PC-9 (cell line): Measurements from ENCODE around the gene MTX2.

Experiments
- EZH2 ChIP-seq: fragments of 200-600 bp; sonication (generic); IDR thresholded peaks from 2 replicates; pipeline ENCODE4 v1.8.0; 2017; ENCODE audit warnings: antibody characterized with exemption, low read depth
- TF ChIP-seq, protein P1 (sequence below): fragments of 200-600 bp; sonication (generic); conservative IDR thresholded peaks from 2 replicates; pipeline ENCODE4 v1.6.1; 2017; ENCODE audit warnings: mixed run types, antibody characterized with exemption, mild to moderate bottlenecking, moderate library complexity

DNA sequence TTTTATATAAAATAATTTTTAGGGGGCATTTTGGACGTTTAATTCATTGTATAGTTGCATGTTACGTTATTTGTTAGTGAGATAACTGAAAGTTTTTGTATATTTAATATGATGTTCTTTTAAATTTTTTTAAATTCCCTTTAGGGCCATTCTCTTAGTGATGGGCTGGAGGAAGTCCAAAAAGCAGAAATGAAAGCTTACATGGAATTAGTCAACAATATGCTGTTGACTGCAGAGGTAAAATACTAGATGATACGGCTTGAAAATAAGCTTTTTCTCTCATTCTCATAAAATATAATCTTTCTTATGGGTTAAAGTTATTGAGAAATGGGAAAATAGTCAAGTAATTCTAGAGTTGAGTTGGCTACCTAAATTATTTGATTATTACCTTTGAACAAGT is 58.9 kb downstream of the MTX2 start:
- TF ChIP-seq, protein P1, sequence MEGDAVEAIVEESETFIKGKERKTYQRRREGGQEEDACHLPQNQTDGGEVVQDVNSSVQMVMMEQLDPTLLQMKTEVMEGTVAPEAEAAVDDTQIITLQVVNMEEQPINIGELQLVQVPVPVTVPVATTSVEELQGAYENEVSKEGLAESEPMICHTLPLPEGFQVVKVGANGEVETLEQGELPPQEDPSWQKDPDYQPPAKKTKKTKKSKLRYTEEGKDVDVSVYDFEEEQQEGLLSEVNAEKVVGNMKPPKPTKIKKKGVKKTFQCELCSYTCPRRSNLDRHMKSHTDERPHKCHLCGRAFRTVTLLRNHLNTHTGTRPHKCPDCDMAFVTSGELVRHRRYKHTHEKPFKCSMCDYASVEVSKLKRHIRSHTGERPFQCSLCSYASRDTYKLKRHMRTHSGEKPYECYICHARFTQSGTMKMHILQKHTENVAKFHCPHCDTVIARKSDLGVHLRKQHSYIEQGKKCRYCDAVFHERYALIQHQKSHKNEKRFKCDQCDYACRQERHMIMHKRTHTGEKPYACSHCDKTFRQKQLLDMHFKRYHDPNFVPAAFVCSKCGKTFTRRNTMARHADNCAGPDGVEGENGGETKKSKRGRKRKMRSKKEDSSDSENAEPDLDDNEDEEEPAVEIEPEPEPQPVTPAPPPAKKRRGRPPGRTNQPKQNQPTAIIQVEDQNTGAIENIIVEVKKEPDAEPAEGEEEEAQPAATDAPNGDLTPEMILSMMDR: no peak
- no peak for TF ChIP-seq EZH2
